ENCODE data around the gene TEX13C.

Gene TEX13C

DNA sequence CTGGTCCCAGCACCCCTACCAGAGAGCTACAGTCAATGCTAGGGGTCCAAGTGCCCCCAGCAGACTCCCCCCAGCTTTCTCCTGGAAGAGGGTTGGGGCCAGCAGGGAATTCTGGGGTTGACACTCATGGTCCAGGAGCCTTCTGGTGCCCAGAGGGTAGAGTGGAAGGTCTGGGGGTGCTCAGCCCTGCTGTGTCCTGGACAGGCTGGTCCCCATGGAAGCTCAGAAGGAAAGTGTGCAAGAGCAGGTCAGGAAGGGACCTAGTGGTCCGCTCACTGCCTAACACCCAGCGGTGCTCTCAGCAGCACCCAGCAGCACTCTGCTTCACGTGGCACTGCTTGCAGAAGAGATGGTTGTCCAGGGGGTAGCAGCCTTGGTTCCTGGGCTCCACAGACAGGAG, 6.9 kb downstream of the TEX13C start:
- TF ChIP-seq, protein P1, sequence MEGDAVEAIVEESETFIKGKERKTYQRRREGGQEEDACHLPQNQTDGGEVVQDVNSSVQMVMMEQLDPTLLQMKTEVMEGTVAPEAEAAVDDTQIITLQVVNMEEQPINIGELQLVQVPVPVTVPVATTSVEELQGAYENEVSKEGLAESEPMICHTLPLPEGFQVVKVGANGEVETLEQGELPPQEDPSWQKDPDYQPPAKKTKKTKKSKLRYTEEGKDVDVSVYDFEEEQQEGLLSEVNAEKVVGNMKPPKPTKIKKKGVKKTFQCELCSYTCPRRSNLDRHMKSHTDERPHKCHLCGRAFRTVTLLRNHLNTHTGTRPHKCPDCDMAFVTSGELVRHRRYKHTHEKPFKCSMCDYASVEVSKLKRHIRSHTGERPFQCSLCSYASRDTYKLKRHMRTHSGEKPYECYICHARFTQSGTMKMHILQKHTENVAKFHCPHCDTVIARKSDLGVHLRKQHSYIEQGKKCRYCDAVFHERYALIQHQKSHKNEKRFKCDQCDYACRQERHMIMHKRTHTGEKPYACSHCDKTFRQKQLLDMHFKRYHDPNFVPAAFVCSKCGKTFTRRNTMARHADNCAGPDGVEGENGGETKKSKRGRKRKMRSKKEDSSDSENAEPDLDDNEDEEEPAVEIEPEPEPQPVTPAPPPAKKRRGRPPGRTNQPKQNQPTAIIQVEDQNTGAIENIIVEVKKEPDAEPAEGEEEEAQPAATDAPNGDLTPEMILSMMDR (IDR thresholded peaks at IDR 0.05; ENCODE audit: insufficient read depth, low read depth, low read length, missing control alignments), result no peak
- H3K4me3 ChIP-seq (ENCODE audit: low read depth, low read length), result no peak overlapping the region
- no peak for DNase-seq (ENCODE audit: low read depth)

DNA sequence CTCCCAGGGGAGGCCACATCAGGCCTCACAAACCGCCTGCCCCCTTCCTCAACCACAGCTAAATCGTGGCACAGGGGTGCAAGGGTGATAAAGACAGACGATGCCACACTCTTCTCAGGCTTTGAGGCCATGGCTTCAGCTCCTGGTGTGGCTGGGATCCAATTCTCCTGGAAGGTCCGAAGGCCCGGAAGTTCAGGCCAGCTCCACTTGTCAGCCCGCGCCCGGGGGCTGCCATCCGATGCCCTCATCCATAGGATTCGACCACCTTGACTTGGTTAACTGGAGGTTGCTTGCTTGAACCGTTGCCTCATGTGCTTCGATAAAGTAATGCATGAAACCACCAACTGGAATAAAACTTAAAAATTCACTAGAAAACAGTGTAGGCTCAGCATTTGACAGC, 8.2 kb downstream of the TEX13C start:
- H3K4me3 ChIP-seq (ENCODE audit: low read depth, low read length), result no peak overlapping the region
- DNase-seq (ENCODE audit: low read depth), result no peak
- TF ChIP-seq, protein P1 (IDR thresholded peaks at IDR 0.05; ENCODE audit: insufficient read depth, low read depth, low read length, missing control alignments), result no peak

DNA sequence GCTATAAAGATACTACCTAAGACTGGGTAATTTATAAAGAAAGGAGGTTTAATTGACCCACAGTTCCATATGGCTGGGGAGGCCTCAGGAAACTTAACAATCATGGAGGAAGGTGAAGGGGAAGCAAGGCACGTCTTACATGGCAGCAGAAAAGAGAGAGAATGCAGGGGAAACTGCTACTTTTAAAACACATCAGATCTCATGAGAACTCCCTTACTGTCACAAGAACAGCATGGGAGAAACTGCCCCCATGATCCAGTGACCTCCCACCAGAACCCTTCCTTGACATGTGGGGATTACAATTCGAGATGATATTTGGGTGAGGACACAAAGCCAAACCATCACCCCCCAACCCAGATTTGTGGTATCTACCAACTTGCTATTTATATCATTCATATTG, 13.9 kb downstream of the TEX13C start:
- no peak overlapping the region for H3K4me3 ChIP-seq (ENCODE audit: low read depth, low read length)
- TF ChIP-seq, protein P1 (IDR thresholded peaks at IDR 0.05; ENCODE audit: insufficient read depth, low read depth, low read length, missing control alignments), result no peak
- no peak for DNase-seq (ENCODE audit: low read depth)

DNA sequence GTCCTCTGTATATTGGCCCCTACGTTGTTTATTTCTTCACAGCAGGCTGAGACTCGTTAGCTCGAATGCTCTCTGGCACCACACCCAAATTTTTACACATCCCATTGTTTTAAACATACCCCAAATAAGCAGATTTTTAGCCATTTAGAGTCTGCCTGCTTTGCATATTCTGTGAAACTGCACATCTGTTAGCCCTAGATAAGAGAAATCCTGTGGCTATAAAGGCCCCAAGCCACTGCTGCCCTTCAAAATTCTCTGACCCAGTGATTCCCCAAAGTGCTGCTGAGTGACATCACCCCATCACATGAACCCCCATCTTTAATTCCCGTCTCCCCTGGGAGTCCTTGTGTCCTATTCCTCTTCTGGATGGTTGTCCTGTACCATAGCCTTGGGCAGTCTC, 20.8 kb downstream of the TEX13C start:
- TF ChIP-seq, protein P1 (IDR thresholded peaks at IDR 0.05; ENCODE audit: insufficient read depth, low read depth, low read length, missing control alignments), result no peak
- no peak overlapping the region for H3K4me3 ChIP-seq (ENCODE audit: low read depth, low read length)
- no peak for DNase-seq (ENCODE audit: low read depth)

DNA sequence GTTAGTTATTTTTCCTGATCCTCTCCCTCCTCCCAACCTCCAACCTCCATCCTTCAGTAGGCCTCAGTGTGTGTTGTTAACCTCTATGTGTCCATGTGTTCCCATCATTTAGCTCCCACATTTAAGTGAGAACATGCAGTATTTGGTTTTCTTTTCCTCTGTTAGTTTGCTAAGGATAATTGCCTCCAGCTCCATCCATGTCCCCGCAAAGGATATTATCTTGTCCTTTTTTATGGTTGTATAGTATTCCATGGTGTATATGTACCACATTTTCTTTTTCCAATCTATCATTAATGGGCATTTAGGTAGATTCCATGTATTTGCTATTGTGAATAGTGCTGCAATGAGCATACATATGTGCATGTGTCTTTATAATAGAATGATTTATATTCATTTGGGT, 54.5 kb downstream of the TEX13C start:
- TF ChIP-seq, protein P1 (IDR thresholded peaks at IDR 0.05; ENCODE audit: insufficient read depth, low read depth, low read length, missing control alignments), result no peak
- H3K4me3 ChIP-seq (ENCODE audit: low read depth, low read length), result no peak overlapping the region
- no peak for DNase-seq (ENCODE audit: low read depth)
